ENCODE measurements around the gene CITED4. TPM values are rescaled to one million over a fixed set of nuclear protein-coding genes. Genes with fewer than 3 reads are reported as not detected.

The CITED4 gene
- 13.9 and 15.7 TPM in 2 replicates for total RNA-seq (2014; rRNA removed; shearing (Covaris generic))

- H3K27me3 ChIP-seq (ENCODE audit: control insufficient read depth, insufficient read depth, low read length): peaks cover 28% of the 10 kb centered on the region
- no peaks in the 10 kb centered on the region for H3K36me3 ChIP-seq (replicated peaks; ENCODE audit: control insufficient read depth, insufficient read depth, low read length)
- DNase-seq: peak; percentile 98
- H3K4me3 ChIP-seq (ENCODE audit: insufficient read depth, low read depth, low read length): peak within 1 kb of the TSS; percentile 57
Measured at GRCh38 chr1:40862008-40862863, at the start of gene CITED4. Gene CITED4, minus strand, starts transcription at chr1:40862363. Its CDS starts 236 bp downstream, at chr1:40862127.

- DNase-seq: no peak
- Histone ChIP-seq H3K27me3 (ENCODE audit: control insufficient read depth, insufficient read depth, low read length) (no peaks in the 10 kb centered on the region), H3K4me3 (ENCODE audit: insufficient read depth, low read depth, low read length) (no peak overlapping the region), H3K36me3 (replicated peaks; ENCODE audit: control insufficient read depth, insufficient read depth, low read length) (no peaks in the 10 kb centered on the region)
Measured at GRCh38 chr1:40911105-40911504, 48.9 kb upstream of the CITED4 start.

GRCh38 chr1:40909281-40909680, 47.1 kb upstream of the CITED4 start:
- Histone ChIP-seq H3K27me3 (ENCODE audit: control insufficient read depth, insufficient read depth, low read length) (no peaks in the 10 kb centered on the region), H3K36me3 (replicated peaks; ENCODE audit: control insufficient read depth, insufficient read depth, low read length) (no peaks in the 10 kb centered on the region), H3K4me3 (ENCODE audit: insufficient read depth, low read depth, low read length) (no peak overlapping the region)
- no peak for DNase-seq

GRCh38 chr1:40908350-40908749, 46.2 kb upstream of the CITED4 start:
- no peaks in the 10 kb centered on the region for H3K27me3 ChIP-seq (ENCODE audit: control insufficient read depth, insufficient read depth, low read length)
- no peaks in the 10 kb centered on the region for H3K36me3 ChIP-seq (replicated peaks; ENCODE audit: control insufficient read depth, insufficient read depth, low read length)
- no peak for DNase-seq
- no peak overlapping the region for H3K4me3 ChIP-seq (ENCODE audit: insufficient read depth, low read depth, low read length)

- no peak overlapping the region for H3K4me3 ChIP-seq (ENCODE audit: insufficient read depth, low read depth, low read length)
- no peaks in the 10 kb centered on the region for H3K27me3 ChIP-seq (ENCODE audit: control insufficient read depth, insufficient read depth, low read length)
- DNase-seq: no peak
- no peaks in the 10 kb centered on the region for H3K36me3 ChIP-seq (replicated peaks; ENCODE audit: control insufficient read depth, insufficient read depth, low read length)
Measured at GRCh38 chr1:40907899-40908298, 45.7 kb upstream of the CITED4 start.

- Histone ChIP-seq H3K4me3 (ENCODE audit: insufficient read depth, low read depth, low read length) (no peak overlapping the region), H3K27me3 (ENCODE audit: control insufficient read depth, insufficient read depth, low read length) (no peaks in the 10 kb centered on the region), H3K36me3 (replicated peaks; ENCODE audit: control insufficient read depth, insufficient read depth, low read length) (no peaks in the 10 kb centered on the region)
- DNase-seq: no peak
Measured at GRCh38 chr1:40906781-40907400, 44.7 kb upstream of the CITED4 start.

GRCh38 chr1:40905061-40905460, 42.9 kb upstream of the CITED4 start:
- H3K27me3 ChIP-seq (ENCODE audit: control insufficient read depth, insufficient read depth, low read length): no peaks in the 10 kb centered on the region
- no peak overlapping the region for H3K4me3 ChIP-seq (ENCODE audit: insufficient read depth, low read depth, low read length)
- no peak for DNase-seq
- H3K36me3 ChIP-seq (replicated peaks; ENCODE audit: control insufficient read depth, insufficient read depth, low read length): no peaks in the 10 kb centered on the region

GRCh38 chr1:40903106-40903505, 40.9 kb upstream of the CITED4 start:
- H3K36me3 ChIP-seq (replicated peaks; ENCODE audit: control insufficient read depth, insufficient read depth, low read length): no peaks in the 10 kb centered on the region

GRCh38 chr1:40901886-40902852, 40.0 kb upstream of the CITED4 start:
- H3K36me3 ChIP-seq (replicated peaks; ENCODE audit: control insufficient read depth, insufficient read depth, low read length): no peaks in the 10 kb centered on the region
- no peak overlapping the region for H3K4me3 ChIP-seq (ENCODE audit: insufficient read depth, low read depth, low read length)
- H3K27me3 ChIP-seq (ENCODE audit: control insufficient read depth, insufficient read depth, low read length): no peaks in the 10 kb centered on the region
- DNase-seq: no peak

More at GRCh38 chr1:40903106-40903505, 40.9 kb upstream of the CITED4 start:
- DNase-seq: no peak
- no peaks in the 10 kb centered on the region for H3K27me3 ChIP-seq (ENCODE audit: control insufficient read depth, insufficient read depth, low read length)
- H3K4me3 ChIP-seq (ENCODE audit: insufficient read depth, low read depth, low read length): no peak overlapping the region

GRCh38 chr1:40899230-40899870, 37.2 kb upstream of the CITED4 start:
- no peak for DNase-seq
- Histone ChIP-seq H3K27me3 (ENCODE audit: control insufficient read depth, insufficient read depth, low read length) (no peaks in the 10 kb centered on the region), H3K4me3 (ENCODE audit: insufficient read depth, low read depth, low read length) (no peak overlapping the region), H3K36me3 (replicated peaks; ENCODE audit: control insufficient read depth, insufficient read depth, low read length) (no peaks in the 10 kb centered on the region)

GRCh38 chr1:40898431-40898901, 36.3 kb upstream of the CITED4 start:
- Histone ChIP-seq H3K4me3 (ENCODE audit: insufficient read depth, low read depth, low read length) (no peak overlapping the region), H3K27me3 (ENCODE audit: control insufficient read depth, insufficient read depth, low read length) (no peaks in the 10 kb centered on the region), H3K36me3 (replicated peaks; ENCODE audit: control insufficient read depth, insufficient read depth, low read length) (no peaks in the 10 kb centered on the region)
- DNase-seq: no peak

- no peak overlapping the region for H3K4me3 ChIP-seq (ENCODE audit: insufficient read depth, low read depth, low read length)
- no peaks in the 10 kb centered on the region for H3K27me3 ChIP-seq (ENCODE audit: control insufficient read depth, insufficient read depth, low read length)
- H3K36me3 ChIP-seq (replicated peaks; ENCODE audit: control insufficient read depth, insufficient read depth, low read length): no peaks in the 10 kb centered on the region
- no peak for DNase-seq
Measured at GRCh38 chr1:40897513-40897912, 35.4 kb upstream of the CITED4 start.

GRCh38 chr1:40896482-40896881, 34.3 kb upstream of the CITED4 start:
- DNase-seq: no peak
- H3K4me3 ChIP-seq (ENCODE audit: insufficient read depth, low read depth, low read length): no peak overlapping the region
- no peaks in the 10 kb centered on the region for H3K27me3 ChIP-seq (ENCODE audit: control insufficient read depth, insufficient read depth, low read length)
- H3K36me3 ChIP-seq (replicated peaks; ENCODE audit: control insufficient read depth, insufficient read depth, low read length): no peaks in the 10 kb centered on the region

- Histone ChIP-seq H3K36me3 (replicated peaks; ENCODE audit: control insufficient read depth, insufficient read depth, low read length) (no peaks in the 10 kb centered on the region), H3K4me3 (ENCODE audit: insufficient read depth, low read depth, low read length) (no peak overlapping the region), H3K27me3 (ENCODE audit: control insufficient read depth, insufficient read depth, low read length) (no peaks in the 10 kb centered on the region)
- no peak for DNase-seq
Measured at GRCh38 chr1:40895601-40896000, 33.4 kb upstream of the CITED4 start.

Data from H7 (cell line).